PC-3 (cell line): ENCODE measurements around the gene MOB2. TPM values are rescaled to one million over a fixed set of nuclear protein-coding genes. Genes with fewer than 3 reads are reported as not detected.

Experiments used
- ATAC-seq: fragments of 200-7000 bp; cut with Tn5 transposase; 2 replicates; pipeline ENCODE4 v1.9.1; 2020; ENCODE audit warnings: mild to moderate bottlenecking, moderate library complexity
- BruUV-seq: library from RNA; stranded (reverse); fragments of 400-500 nt; replicated peaks from 2 replicates; lab custom pipeline; 2021; lab: Mats Ljungman, UMichigan
- CTCF ChIA-PET: fragments of 300-600 bp; sonication (Branson Sonifier 250); formaldehyde crosslinking; loops from one replicate; lab custom pipeline; 2022; ENCODE audit warnings: antibody characterized with exemption; lab: Charles Lee
- POLR2A ChIA-PET: fragments of 300-600 bp; sonication (Branson Sonifier 250); formaldehyde crosslinking; loops from one replicate; lab custom pipeline; 2022; ENCODE audit warnings: antibody characterized with exemption; ENCODE audit not compliant: unreplicated experiment; lab: Charles Lee
- DNase-seq: peaks from one replicate; pipeline ENCODE4 v3.0.0-alpha.2; 2015
- H2AFZ ChIP-seq: fragments of 300-600 bp; sonication (generic); 2 replicates; pipeline ENCODE4 v1.6.0; 2016; ENCODE audit warnings: antibody characterized with exemption, low read length
- H3F3A ChIP-seq: fragments of 300-600 bp; sonication (generic); one replicate; pipeline ENCODE4 v1.6.0; 2017; ENCODE audit warnings: antibody characterized with exemption, low read length, control low read depth, mild to moderate bottlenecking; ENCODE audit not compliant: unreplicated experiment
- H3K27ac ChIP-seq: fragments of 300-600 bp; sonication (generic); 2 replicates; pipeline ENCODE4 v1.5.1; 2016; ENCODE audit warnings: mild to moderate bottlenecking, low read length
- H3K27me3 ChIP-seq: fragments of 300-600 bp; sonication (generic); 2 replicates; pipeline ENCODE4 v1.6.1; 2016; ENCODE audit warnings: low read length, mixed read lengths
- H3K36me3 ChIP-seq: fragments of 300-600 bp; sonication (generic); 2 replicates; pipeline ENCODE4 v1.6.1; 2016; ENCODE audit warnings: low read depth, mixed run types, low read length, mixed read lengths
- H3K4me1 ChIP-seq: fragments of 300-600 bp; sonication (generic); 2 replicates; pipeline ENCODE4 v1.5.1; 2016; ENCODE audit warnings: low read length; ENCODE audit not compliant: insufficient read depth
- H3K4me2 ChIP-seq: fragments of 300-600 bp; sonication (generic); 2 replicates; pipeline ENCODE4 v1.6.0; 2016; ENCODE audit warnings: low read length
- H3K4me3 ChIP-seq: fragments of 300-600 bp; sonication (generic); 2 replicates; pipeline ENCODE4 v1.5.1; 2016; ENCODE audit warnings: mild to moderate bottlenecking, low read length, mixed read lengths
- H3K79me2 ChIP-seq: fragments of 300-600 bp; sonication (generic); 2 replicates; pipeline ENCODE4 v1.6.1; 2017; ENCODE audit warnings: low read length, mixed read lengths
- H3K9ac ChIP-seq: fragments of 300-600 bp; sonication (generic); 2 replicates; pipeline ENCODE4 v1.6.0; 2016; ENCODE audit warnings: mild to moderate bottlenecking, low read length
- H3K9me2 ChIP-seq: fragments of 300-600 bp; sonication (generic); replicated peaks from 2 replicates; pipeline ENCODE4 v1.6.1; 2016; ENCODE audit warnings: mixed run types, low read length, mixed read lengths
- H3K9me3 ChIP-seq: fragments of 300-600 bp; sonication (generic); 2 replicates; pipeline ENCODE4 v1.6.1; 2016; ENCODE audit warnings: low read length, mixed read lengths
- H4K20me1 ChIP-seq: fragments of 300-600 bp; sonication (generic); 2 replicates; pipeline ENCODE4 v1.6.1; 2016; ENCODE audit warnings: low read length, mixed read lengths
- EZH2 ChIP-seq: fragments of 300-600 bp; sonication (generic); IDR thresholded peaks from one replicate; pipeline ENCODE4 v1.6.1; 2017; ENCODE audit warnings: antibody characterized with exemption, mild to moderate bottlenecking, low read length; ENCODE audit not compliant: unreplicated experiment
- EZH2phosphoT487 ChIP-seq: fragments of 300-600 bp; sonication (generic); IDR thresholded peaks from 2 replicates; pipeline ENCODE4 v1.6.1; 2018; ENCODE audit warnings: mild to moderate bottlenecking, antibody characterized with exemption, low read length, borderline replicate concordance
- intact Hi-C: fragments of 100-400 bp; cut with micrococcal nuclease; formaldehyde crosslinking; loops from 2 replicates; pipeline ENCODE4 v1.9.0; 2023
- total RNA-seq: library from RNA; depleted of rRNA; stranded (reverse); fragments of >200 nt; gene quantifications from 2 replicates; pipeline ENCODE4 v1.2.3, GENCODE V29; 2014
- TF ChIP-seq, protein P1 (sequence below): fragments of 300-600 bp; sonication (generic); conservative IDR thresholded peaks from 2 replicates; pipeline ENCODE4 v1.5.1; 2017; ENCODE audit warnings: antibody characterized with exemption, low read depth, mild to moderate bottlenecking, low read length

The MOB2 gene
- total RNA-seq, 1 experiment from 2014 or later: 31.0 TPM

DNA sequence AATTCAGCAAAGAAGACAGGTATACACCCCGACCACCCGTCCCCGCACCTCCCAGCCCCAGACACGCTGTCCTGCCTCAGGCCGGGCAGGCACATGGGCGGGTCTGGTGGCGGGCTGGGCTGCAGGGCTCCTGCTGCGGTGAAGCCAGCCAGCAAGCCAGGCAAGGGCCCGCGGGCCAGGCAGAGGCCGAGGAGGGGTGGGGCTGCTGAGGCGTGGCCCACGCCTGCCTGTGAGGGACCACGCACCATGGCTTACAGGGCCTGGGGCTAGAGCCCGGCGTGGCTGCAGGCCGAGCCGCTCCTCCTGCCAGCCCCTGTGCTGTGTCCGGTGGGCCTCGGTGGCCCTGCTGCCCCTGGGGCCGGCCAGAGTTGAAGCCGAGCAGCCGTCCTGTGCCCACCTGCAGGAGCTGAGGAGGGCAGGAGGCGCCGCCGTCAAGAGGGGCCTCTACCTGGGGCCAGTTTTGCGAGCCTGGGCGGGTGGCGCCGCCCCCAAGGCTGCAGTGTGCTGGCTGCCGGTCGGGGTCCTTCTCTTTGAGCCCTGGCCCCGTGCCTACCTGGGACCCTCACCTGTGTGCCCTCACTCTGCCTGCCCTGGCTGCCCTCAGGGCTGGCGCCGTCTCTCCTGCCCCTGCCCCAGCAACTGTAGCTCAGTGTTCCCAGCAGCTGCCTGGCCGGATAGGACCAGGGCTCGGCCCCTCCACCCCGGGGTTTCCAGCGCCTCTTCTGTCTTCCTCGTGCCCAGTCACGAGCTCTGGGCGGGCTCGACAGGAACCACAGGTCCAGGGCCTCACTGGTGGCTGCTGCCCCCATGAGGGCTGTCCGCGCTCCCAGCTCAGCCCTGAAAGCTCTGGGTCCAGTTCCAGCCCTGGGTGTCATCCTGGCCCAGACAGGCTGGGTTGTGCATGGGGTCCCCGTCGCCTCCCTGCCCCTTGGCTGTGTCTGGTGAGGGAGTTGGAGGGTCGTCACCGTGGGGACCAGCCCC is 38.4 kb downstream of the MOB2 start:
- Histone ChIP-seq H4K20me1 (no peaks in the 10 kb centered on the region), H3K36me3 (no peaks in the 10 kb centered on the region), H3K27me3 (no peaks in the 10 kb centered on the region), H3K9me3 (no peaks in the 10 kb centered on the region), H3K27ac (no peak overlapping the region), H3K9me2 (no peaks in the 10 kb centered on the region), H3F3A (no peaks in the 10 kb centered on the region), H3K4me3 (no peak overlapping the region), H3K4me1 (peaks cover 10% of the 10 kb centered on the region; the same call in 1 of the 2 replicates), H3K9ac (no peak overlapping the region), H2AFZ (no peak overlapping the region), H3K4me2 (no peak overlapping the region), H3K79me2 (no peaks in the 10 kb centered on the region)
- intact Hi-C loops: no loop called here
- ChIA-PET CTCF (interaction anchor here (0.6 kb wide), 1 partner anchor 139 kb away, joined by 3 read pairs; no protein-coding TSS in a partner anchor), POLR2A (no interaction called here)
- ATAC-seq: peak; percentile 2; the same call in 1 of the 2 replicates
- no TSS peak for BruUV-seq
- peak; percentile 13 for DNase-seq
- TF ChIP-seq EZH2phosphoT487 (no peak), EZH2 (no peak)
- TF ChIP-seq, protein P1, sequence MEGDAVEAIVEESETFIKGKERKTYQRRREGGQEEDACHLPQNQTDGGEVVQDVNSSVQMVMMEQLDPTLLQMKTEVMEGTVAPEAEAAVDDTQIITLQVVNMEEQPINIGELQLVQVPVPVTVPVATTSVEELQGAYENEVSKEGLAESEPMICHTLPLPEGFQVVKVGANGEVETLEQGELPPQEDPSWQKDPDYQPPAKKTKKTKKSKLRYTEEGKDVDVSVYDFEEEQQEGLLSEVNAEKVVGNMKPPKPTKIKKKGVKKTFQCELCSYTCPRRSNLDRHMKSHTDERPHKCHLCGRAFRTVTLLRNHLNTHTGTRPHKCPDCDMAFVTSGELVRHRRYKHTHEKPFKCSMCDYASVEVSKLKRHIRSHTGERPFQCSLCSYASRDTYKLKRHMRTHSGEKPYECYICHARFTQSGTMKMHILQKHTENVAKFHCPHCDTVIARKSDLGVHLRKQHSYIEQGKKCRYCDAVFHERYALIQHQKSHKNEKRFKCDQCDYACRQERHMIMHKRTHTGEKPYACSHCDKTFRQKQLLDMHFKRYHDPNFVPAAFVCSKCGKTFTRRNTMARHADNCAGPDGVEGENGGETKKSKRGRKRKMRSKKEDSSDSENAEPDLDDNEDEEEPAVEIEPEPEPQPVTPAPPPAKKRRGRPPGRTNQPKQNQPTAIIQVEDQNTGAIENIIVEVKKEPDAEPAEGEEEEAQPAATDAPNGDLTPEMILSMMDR: no peak

DNA sequence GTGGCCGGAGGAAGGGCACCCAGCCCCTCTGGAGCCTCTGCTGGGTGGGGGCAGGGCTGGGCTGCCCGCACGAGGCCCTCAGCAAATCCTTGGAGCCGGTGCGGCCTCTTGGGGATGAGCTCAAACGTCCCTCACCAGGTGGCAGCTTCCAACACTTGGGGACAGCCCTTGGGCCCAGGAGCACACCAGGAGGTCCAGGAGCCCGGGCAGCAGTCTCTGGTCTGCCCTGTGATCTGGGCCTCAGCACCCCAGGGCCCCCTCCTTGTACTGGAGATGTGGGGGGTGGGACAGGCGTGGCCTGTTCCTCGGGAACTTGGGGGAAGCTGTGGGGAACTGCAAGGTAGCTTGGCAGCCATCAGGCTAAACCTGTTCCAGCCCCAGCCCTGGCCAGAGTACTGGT is 40.0 kb downstream of the MOB2 start:
- Histone ChIP-seq H3K9ac (no peak overlapping the region), H3K4me3 (no peak overlapping the region), H3F3A (no peaks in the 10 kb centered on the region), H3K27me3 (no peaks in the 10 kb centered on the region), H3K79me2 (no peaks in the 10 kb centered on the region), H3K9me2 (no peaks in the 10 kb centered on the region), H4K20me1 (no peaks in the 10 kb centered on the region), H2AFZ (no peak overlapping the region), H3K4me1 (peaks cover 10% of the 10 kb centered on the region; the same call in 1 of the 2 replicates), H3K4me2 (no peak overlapping the region), H3K36me3 (no peaks in the 10 kb centered on the region), H3K9me3 (no peaks in the 10 kb centered on the region), H3K27ac (no peak overlapping the region)
- DNase-seq (no peak), ATAC-seq (no peak)
- no TSS peak for BruUV-seq
- ChIA-PET POLR2A (interaction anchor here (0.6 kb wide), 1 partner anchor 418 kb away, joined by 5 read pairs; no protein-coding TSS in a partner anchor), CTCF (interaction anchor here (0.5 kb wide), 1 partner anchor 63 kb away, joined by 5 read pairs; no protein-coding TSS in a partner anchor)
- no peak for TF ChIP-seq EZH2
- TF ChIP-seq, protein P1: no peak
- no peak for TF ChIP-seq EZH2phosphoT487
- intact Hi-C loops: no loop called here
